NCI-H510A (cell line): Measurements from ENCODE around the gene OLR1.
A peak's percentile ranks its signal among the peaks of the same experiment; 100 is the strongest.
"Not testable (repeated sequence)": the region's sequence is repeated elsewhere in the genome, so short reads cannot be mapped to it uniquely, and the experiment has no call there.

Source experiments
- DNase-seq: peaks from one replicate; lab custom pipeline; 2025; lab: John Stamatoyannopoulos, UW

Gene OLR1

DNA sequence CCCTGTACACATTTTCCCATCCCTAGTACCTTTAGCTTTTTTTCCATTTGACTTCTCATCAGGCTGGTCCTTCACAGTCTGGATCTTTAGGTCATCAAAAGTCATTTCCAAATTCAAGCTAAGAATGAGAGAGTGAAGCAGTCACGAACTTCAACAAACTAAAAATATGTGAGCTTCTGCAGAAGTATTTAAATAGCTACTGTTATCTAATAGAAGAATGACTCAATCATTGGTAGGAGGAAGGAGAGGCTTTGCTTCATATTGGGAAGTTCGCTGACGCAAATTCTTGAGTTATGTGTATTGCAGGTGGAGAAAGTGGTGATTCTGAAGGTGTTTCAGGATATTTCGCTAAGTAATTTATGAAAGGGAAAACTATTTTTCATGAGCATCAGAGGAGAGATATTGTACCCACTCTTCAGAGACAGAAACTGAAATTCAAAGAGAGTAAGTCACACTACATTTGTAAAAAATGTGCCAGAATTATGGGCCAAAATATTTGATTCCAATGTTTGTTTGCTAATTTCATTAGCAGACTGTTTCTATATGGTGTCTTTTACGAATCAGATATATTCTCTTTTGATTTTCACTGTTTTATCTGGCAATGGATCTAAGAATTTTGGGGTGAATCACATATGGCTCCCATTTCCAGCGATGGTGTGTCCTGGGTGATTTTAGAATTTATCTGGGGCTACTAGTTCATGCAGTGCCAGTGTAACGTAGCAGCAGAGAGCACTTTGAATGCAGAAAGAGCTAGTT is at the start of gene OLR1:
OLR1 (minus strand) TSS at position 160 of the 756 bp plus-strand sequence; CDS start at position 105, 55 bp downstream.
- no peak for DNase-seq

DNA sequence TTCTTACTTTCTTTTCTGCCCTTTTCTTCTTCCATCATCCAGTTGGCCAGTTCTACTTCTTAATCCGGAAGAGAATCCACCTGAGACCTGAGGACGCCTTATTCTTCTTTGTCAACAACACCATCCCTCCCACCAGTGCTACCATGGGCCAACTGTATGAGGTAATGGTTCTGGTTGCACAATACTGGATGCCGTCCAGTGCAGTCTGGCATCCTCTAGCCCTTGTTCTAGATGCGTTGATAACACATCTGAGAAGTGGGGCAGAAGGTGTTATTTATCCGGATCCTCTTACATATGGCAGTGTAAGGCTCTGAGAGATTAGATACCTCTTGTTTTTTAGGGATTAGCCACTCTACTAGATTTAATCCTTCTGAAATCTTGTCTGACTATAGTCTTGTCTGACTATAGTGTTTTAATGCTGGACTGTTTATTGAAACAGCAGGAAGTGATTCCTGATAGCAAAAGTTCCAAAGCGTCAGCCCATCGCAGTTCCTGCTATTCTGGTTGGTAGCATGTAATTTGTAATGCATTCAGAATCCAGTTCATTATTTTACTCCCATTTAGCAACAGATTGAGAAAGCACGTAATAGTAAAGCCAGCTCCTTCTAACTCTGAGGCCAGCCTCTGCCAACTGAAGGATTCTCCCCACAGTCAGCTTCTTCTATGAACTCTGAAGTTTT is 48.6 kb upstream of the OLR1 start:
- no peak for DNase-seq

DNA sequence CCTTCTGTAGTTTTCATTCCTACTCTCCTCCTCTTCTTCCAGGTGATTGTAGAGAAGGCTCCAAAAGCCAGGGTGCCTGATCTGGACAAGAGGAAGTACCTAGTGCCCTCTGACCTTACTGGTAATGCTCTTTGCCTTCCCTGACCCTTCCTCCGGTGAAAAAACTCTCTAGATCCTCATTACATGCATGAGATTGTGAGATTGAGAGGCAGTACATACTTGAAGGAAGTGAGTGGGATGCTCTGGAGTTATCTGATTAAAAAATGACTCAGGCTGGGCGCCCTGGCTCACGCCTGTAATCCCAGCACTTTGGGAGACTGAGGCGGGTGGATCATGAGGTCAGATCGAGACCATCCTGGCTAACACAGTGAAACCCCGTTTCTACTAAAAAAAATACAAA is 46.1 kb upstream of the OLR1 start:
- DNase-seq: no peak

DNA sequence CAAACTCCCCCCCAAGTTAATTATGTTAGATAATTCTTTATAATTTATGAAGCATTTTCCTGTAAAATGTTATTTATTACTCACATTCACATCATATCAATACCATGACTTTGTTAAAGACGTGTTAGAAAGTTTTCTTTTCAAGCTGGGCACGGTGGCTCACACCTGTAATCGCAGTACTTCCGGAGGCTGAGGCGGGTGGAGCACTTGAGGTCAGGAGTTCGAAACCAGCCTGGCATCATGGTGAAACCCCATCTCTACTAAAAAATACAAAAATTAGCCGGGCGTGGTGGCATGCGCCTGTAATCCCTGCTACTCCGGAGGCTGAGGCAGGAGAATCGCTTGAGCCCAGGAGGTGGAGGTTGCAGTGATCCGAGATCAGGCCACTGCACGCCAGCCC is 44.0 kb upstream of the OLR1 start:
- DNase-seq: not testable (repeated sequence)

DNA sequence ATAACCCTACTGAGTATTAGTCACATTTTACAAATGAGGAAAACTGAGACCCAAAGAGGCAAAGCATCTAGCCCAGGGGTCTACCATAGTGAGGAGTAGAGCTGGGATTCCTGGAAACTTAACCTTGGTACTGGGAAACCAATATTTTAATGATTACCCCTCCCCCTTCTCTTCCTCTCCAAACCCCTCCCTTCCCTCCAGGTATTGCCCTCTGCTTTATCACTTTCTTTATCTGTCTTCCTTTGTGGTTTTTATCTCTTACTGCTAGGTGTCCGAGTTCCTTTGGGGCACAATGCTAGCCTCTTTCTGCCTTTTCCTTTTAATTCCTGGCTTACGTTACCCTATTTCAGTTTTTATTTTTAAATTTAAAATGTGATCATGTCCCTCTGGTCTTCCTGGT is 43.5 kb upstream of the OLR1 start:
- DNase-seq: no peak

DNA sequence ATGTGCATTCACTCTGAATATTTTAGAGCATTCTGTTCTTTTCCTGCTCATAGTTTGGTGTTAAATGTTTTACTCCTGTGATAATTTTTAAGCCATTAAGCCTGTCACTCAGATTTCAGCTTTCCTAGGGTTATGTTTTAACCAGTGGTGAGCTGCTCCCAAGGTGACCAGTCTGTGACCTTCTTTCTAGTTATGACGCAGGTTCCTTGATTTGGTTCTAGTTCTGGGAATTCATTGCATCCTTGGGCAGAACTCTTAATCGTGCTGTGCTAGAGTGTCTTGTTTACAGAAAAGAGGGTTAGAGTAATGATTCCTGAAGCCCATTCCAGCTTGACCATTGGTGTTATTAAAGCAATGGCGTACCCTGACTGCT is 42.9 kb upstream of the OLR1 start:
- no peak for DNase-seq

DNA sequence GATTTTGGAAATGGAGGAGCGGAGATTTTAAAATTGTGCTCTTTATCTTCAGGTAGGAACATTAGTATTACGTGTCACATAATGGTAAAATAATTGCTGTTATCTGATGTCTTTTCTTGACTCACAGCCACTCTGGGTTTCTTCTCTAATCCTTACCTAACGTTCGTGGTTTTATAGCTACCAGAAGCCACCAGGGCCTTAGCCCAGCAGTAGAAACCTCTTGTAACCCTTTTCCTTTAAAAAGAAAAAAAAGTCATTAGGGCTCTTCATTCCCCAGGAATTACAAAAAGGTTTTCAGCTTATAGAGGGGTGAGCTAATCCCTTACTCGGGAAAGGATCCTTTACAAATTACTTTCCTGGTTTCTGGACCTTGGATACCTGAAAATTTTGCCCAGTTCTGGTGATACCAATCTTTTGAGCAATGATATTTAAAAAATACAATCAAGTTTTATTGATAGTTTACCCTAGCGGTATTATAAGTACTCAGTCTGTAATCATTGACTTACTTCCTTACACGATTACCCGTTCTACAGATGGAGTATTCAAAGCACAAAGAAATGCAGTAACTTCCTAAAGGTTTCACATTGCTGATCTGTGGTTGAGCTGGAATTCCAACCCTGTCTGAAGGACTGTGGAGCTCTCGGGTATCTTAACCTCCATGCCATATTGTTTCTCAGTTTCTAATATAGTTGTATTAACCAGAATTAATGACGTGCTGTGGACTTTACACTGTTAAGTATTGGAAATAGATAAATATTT is 42.4 kb upstream of the OLR1 start:
- DNase-seq: no peak

DNA sequence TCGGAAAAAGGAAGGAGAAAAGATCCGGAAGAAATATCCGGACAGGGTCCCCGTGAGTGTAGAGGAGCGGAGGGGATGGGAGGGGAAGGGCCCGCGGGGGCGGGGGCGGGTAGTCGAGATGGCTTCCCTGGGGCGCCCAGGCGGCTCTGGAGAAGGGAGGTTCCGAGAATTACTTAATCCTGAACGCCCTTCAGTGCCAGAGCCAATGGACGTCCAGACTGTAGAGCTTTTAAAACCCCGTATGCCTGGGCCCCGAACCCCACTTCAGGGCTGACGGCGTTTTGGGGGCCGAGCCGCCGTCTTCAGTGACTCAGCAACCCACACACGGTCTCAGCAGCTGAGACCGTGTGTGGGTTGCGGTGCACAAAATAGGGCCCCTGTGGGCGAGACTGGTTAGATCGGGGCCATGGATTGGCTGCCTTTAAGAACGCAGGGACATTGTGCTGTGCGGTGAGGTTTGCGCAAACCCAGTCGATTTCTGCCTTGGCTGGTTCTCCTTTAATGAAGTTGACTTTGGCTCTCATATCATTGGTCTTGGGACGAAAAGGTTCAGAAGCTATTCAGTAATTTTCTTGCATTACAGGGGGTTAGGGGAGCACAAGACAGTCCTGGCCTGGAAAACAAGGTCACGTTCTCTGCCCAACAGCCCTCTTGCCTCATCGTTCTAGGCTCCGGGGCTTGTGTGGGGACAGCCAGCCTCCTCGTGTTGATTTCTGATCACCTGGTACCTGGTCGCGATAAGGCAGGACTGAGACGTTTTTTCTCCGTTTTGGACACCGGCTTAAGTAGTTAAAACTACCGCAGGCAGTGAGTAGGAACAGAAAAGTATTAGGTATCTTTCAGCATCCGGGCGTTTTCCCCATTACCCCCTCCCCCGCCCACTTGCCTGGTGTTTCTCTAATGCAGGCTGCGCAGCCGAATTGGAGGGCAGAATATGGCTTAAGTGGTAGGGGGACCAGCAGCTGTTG is 41.5 kb upstream of the OLR1 start:
- DNase-seq: peak; percentile 32

DNA sequence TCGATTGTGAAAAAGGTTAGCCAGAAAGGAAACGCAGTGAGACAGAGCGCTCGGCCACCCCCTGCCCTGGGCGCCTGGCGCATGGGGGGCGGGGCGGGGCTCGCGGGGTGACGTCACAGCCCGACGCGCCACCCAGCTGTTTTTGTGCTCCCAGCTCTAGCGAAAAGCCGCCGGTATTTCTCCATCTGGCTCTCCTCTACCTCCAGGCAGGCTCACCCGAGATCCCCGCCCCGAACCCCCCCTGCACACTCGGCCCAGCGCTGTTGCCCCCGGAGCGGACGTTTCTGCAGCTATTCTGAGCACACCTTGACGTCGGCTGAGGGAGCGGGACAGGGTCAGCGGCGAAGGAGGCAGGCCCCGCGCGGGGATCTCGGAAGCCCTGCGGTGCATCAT is 40.8 kb upstream of the OLR1 start, which contains the start of gene GABARAPL1:
GABARAPL1 (plus strand) TSS at position 139 of the 393 bp plus-strand sequence; CDS start at position 392, 253 bp downstream.
- DNase-seq: peak; percentile 38

DNA sequence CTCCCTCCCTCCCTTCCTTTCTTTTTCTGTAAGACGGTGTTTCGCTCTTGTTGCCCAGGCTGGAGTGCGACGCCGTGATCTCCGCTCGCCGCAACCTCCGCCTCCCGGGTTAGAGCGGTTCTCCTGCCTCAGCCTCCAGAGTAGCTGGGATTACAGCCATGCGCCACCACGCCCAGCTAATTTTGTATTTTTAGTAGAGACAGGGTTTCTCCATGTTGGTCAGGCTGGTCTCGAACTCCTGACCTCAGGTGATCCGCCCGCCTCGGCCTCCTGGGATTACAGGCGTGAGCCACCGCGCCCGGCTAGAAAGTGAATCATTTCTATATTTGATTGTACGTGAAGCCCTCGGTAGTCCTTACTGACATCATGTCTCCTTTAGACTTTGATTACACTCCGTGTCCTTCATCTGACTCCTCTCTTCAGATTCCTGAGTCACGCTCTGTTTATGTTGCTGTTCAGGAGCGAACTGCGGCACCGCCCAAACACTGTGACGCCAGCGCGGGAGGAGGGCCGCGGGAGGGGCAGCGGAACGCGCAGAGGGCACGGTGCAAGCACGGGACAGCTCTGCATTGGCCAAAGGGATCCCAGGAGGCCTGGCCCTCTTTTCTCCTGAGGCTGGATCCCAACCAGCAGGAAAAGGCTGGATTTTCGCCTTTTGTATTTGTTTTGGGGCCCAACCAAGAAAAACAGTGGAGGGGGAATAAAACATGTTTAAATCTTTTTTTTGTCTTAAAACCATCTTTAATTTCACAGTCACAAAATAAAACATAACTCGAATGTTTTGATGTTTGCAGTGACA is 40.2 kb upstream of the OLR1 start:
- DNase-seq: peak; percentile 80

DNA sequence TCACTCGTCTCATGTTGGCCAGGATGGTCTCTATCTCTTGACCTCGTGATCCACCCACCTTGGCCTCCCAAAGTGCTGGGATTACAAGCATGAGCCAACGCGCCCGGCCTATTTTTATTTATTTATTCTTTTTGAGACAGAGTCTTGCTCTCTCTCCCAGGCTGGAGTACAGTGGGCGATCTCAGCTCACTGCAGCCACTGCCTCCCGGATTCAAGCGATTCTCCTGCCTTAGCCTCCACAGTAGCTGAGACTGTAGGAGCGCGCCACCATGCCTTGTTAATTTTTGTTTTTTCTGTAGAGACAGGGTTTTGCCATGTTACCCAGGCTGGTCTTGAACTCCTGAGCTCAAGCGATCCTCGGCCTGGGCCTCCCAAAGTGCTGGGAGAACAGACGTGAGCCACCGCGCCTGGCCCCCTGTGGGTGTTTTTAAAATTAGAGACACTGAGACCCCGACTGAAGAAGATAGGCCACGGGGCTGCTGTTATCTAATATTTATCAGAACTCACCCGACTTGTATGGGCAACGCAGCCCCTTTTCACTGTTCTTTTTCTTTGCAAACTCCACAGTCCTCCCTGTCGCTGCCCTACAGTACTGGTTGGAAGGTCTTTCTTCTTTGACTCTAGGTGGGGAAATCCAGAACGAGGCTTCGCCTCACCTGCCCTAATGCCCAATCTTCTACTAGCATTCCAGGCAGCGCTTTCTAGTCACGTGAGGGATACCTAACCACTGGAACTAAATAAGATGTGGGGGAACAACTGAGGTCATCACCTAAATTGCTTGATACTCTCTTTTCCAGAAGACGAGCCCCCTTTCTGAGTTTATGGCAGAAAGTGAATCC is 39.4 kb upstream of the OLR1 start:
- DNase-seq: no peak

DNA sequence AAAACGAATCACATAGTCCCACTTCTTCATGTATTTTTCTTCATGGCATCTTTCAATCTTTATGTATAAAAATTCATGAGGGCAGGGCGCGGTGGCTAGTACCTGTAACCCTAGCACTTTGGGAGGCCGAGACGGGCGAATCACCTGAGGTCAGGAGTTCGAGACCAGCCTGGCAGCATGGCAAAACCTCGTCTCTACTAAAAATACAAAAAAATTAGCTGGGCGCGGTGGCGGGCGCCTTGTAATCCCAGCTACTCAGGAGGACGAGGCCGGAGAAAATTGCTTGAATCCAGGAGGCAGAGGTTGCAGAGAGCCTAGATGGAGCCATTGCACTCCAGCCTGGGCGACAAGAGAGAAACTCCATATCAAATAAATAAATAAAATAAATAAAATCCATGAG is 38.3 kb upstream of the OLR1 start:
- no peak for DNase-seq

DNA sequence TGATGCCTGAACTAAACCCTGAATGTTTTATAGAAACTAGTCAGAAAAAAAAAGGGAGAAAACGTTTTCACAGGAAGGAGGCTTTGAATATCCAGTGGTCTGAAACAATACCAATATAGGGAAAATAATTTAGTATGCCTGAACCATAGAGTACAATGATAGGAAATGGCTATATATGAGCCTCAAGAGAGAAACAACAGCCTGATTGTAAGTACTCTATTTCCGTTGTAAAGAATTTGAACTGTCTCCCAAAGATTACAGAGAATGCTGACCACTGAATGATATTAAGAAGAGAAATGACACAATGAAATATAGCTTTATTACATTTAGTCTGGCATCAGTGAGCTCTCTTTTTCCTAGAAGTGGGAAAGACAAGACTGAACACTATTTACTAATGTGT is 35.2 kb upstream of the OLR1 start:
- no peak for DNase-seq

DNA sequence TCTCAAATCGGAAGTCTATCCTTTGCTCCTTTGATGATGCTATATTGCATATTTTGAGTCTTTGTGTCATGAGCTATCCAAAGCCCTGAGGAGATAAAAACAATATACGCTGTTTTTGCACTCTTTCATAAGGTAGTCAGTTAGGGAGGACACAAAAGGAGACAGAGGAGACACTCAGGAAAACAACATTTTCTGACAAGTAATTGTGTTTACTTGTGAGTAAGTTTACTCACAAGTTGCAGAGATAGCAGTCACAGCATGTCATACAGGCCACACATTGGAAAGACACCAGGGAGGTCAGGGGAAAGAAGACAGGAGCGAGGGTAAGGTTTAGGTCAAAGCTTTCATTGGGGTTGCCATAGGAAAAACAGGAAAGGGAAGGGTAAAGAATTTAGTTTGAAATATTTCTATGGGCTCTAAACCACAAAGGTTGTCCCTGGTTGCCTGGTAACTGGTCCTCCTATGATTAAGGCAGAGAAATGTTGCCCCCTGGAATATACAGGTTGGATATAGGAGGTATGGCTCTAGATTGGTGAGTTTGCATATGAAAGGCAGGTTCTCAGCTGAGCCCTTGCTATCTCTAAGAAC is 33.4 kb upstream of the OLR1 start:
- no peak for DNase-seq

DNA sequence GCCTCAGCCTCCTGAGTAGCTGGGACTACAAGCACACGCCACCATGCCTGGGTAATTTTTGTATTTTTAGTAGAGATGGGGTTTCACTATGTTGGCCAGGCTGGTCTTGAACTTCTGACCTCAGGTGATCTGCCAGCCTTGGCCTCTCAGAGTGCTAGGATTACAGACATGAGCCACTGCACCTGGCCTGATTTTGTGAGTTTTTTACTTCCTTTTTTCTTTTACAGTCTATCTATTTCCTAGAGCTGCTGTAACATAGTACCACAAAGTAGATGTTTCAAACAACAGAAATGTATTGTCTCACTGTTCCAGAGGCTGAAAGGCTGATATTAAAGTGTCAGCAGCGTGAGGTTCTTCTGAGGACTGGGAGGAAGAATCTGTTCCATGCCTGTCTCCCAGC is 32.6 kb upstream of the OLR1 start:
- DNase-seq: not testable (repeated sequence)

DNA sequence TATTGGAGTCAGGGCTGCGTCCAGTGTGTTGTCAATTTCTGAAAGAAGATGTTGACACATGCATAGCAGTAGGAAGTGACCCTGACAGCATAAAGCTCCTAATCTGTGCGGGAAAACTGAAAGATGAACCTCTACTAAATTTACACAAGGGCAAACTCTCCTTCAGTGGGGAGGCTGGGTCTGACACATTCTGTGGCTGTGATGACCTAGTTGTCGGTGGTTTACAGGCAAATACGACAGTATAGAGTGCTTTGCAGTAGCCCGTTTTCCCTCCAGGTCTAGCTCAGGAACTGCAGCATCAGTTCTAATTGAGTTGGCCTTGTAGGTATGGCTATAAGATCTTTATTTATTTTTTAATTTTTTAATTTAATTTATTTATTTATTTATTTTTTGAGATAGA is 25.9 kb upstream of the OLR1 start:
- no peak for DNase-seq

DNA sequence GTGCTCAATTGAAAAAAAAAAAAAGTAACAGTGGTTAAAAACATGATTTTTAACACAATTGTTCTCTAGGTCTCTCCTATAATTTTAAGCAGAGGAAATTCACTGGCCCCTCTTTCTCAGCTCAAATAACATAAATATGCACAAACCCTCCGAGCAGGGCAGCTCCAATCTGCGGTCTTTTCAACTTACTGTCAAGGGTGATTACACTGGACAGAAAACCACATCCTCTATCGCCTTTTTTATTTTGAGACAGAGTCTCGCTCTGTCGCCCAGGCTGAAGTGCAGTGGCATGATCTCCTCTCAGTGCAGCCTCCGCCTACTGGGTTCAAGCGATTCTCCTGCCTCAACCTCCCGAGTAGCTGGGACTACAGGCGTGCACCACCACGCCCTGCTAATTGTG is 24.3 kb upstream of the OLR1 start:
- DNase-seq: no peak

DNA sequence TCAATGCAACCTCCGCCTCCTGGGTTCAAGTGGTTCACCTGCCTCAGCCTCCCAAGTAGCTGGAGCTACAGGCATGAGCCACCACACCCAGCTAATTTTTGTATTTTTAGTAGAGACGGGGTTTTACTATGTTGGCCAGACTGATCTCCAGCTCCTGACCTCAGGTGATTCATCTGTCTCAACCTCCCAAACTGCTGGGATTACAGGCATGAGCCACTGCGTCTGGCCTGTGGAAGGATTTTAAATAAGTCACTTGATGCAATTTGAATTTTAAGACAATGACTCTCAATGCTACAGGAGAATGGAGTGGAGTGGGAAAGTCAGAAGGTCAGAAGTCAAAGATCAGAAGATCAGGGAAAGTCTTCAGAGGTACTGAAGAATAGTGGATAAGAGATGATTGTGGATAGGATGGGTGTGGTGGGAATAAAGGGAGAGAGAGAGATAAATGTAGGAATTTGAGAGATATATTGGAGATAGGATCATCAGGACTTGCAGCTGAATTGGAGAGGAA is 22.3 kb upstream of the OLR1 start:
- no peak for DNase-seq

DNA sequence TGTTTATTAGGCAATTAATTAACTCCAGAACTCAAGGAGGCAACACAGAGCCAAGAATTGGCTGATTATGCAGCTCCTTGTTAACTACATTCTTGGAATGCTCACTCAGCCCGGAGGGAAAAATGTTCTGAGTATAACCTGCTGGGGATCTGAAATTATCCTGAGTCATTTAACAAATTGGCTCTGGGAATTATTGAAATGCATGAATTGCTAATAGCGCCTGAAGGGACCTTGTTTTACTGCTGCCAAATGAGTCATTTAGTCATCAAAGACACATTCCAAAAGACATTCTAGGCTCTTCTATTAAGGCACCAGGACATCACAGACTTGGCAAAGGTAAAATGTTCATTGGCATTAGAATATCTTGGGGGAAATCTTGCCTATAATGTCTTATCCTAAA is 19.9 kb upstream of the OLR1 start:
- no peak for DNase-seq
